Activated CD8-positive, alpha-beta memory T cell treated with anti-CD3 and anti-CD28 coated beads, Interleukin-2, amount 50 U/mL, for 48 hours (primary cell): ENCODE measurements around the gene PRL.

ENCODE experiments used
- DNase-seq: peaks from one replicate; pipeline ENCODE4 v3.0.0-alpha.2; 2020

Gene PRL

GRCh38 chr6:22296936-22297335, at the start of gene PRL:
TSS of gene PRL (minus strand) at chr6:22297036. CDS start at chr6:22296982, 54 bp downstream.
- no peak for DNase-seq

GRCh38 chr6:22343864-22344263, 47.0 kb upstream of the PRL start:
- no peak for DNase-seq

- no peak for DNase-seq
These were observed 37.9 kb upstream of the PRL start for GRCh38 chr6:22334778-22335177.

GRCh38 chr6:22333802-22334201, 37.0 kb upstream of the PRL start:
- no peak for DNase-seq

- DNase-seq, result no peak
These were observed 35.9 kb upstream of the PRL start for GRCh38 chr6:22332711-22333110.

GRCh38 chr6:22332216-22332615, 35.4 kb upstream of the PRL start:
- no peak for DNase-seq

GRCh38 chr6:22330941-22331340, 34.1 kb upstream of the PRL start:
- no peak for DNase-seq

GRCh38 chr6:22328474-22328873, 31.6 kb upstream of the PRL start:
- DNase-seq, result no peak

GRCh38 chr6:22327881-22328280, 31.0 kb upstream of the PRL start:
- no peak for DNase-seq

GRCh38 chr6:22326500-22326899, 29.7 kb upstream of the PRL start:
- DNase-seq, result no peak

- DNase-seq, result no peak
These were observed 28.6 kb upstream of the PRL start for GRCh38 chr6:22325481-22325880.

GRCh38 chr6:22323848-22324247, 27.0 kb upstream of the PRL start:
- no peak for DNase-seq

GRCh38 chr6:22322103-22323030, 25.5 kb upstream of the PRL start:
- no peak for DNase-seq

- no peak for DNase-seq
These were observed 23.9 kb upstream of the PRL start for GRCh38 chr6:22320750-22321149.

- DNase-seq, result no peak
These were observed 21.6 kb upstream of the PRL start for GRCh38 chr6:22318404-22318803.

- no peak for DNase-seq
These were observed 17.0 kb upstream of the PRL start for GRCh38 chr6:22313796-22314195.

GRCh38 chr6:22308939-22309338, 12.1 kb upstream of the PRL start:
- no peak for DNase-seq

GRCh38 chr6:22306741-22307466, 10.1 kb upstream of the PRL start:
- DNase-seq, result no peak

- DNase-seq, result no peak
These were observed 6.0 kb upstream of the PRL start for GRCh38 chr6:22302838-22303237.

- no peak for DNase-seq
These were observed 3.6 kb upstream of the PRL start for GRCh38 chr6:22300273-22300998.

GRCh38 chr6:22298475-22298890, 1.6 kb upstream of the PRL start:
- no peak for DNase-seq

GRCh38 chr6:22296067-22296466, 769 bp downstream of the PRL start:
- no peak for DNase-seq

GRCh38 chr6:22295145-22295544, 1.7 kb downstream of the PRL start:
- DNase-seq, result no peak
